Mesenchymal stem cell (in vitro differentiated cells and primary cell): ENCODE results near the gene ZFPM1.

Experiments
- DNase-seq: peaks from one replicate; pipeline ENCODE4 v3.0.0-alpha.2; 2013
- H2AFZ ChIP-seq: one replicate; pipeline ENCODE4 v1.6.1; 2013; ENCODE audit warnings: low read depth, mild to moderate bottlenecking, control low read depth, inconsistent platforms, low read length, moderate library complexity
- H2AK5ac ChIP-seq: 2 replicates; pipeline ENCODE4 v1.6.1; 2013; ENCODE audit warnings: low read length, moderate library complexity, mild to moderate bottlenecking, inconsistent platforms; ENCODE audit not compliant: severe bottlenecking
- H2BK120ac ChIP-seq: one replicate; pipeline ENCODE4 v1.6.1; 2013; ENCODE audit warnings: low read depth, mild to moderate bottlenecking, inconsistent platforms, low read length, moderate library complexity
- H2BK12ac ChIP-seq, 2 experiments: one replicate each; pipeline ENCODE4 v1.6.1; 2013; ENCODE audit warnings: inconsistent platforms in 2 of 2, low read length in 2 of 2, mild to moderate bottlenecking in 2 of 2, moderate library complexity in 2 of 2, control low read depth in 1 of 2
- H2BK15ac ChIP-seq: one replicate; pipeline ENCODE4 v1.6.1; 2013; ENCODE audit warnings: mild to moderate bottlenecking, low read depth, inconsistent platforms; ENCODE audit not compliant: poor library complexity, severe bottlenecking
- H2BK5ac ChIP-seq: 2 replicates; pipeline ENCODE4 v1.6.1; 2013; ENCODE audit warnings: low read depth, mild to moderate bottlenecking, low read length, control low read depth, inconsistent platforms; ENCODE audit not compliant: poor library complexity, severe bottlenecking
- H3K14ac ChIP-seq, 2 experiments: one replicate each; pipeline ENCODE4 v1.6.1; 2013; ENCODE audit warnings: inconsistent platforms in 2 of 2, low read length in 2 of 2, control low read depth in 1 of 2, mild to moderate bottlenecking in 1 of 2, moderate library complexity in 1 of 2
- H3K18ac ChIP-seq, 2 experiments: one replicate each; pipeline ENCODE4 v1.6.1; 2013; ENCODE audit warnings: inconsistent platforms in 2 of 2, low read length in 2 of 2, control low read depth in 1 of 2, low read depth in 1 of 2, mild to moderate bottlenecking in 1 of 2
- H3K23ac ChIP-seq, 2 experiments: one replicate each; pipeline ENCODE4 v1.6.1; 2013; ENCODE audit warnings: inconsistent platforms in 2 of 2, low read length in 2 of 2, mild to moderate bottlenecking in 2 of 2, moderate library complexity in 2 of 2, control low read depth in 1 of 2
- H3K27ac ChIP-seq: 2 replicates; pipeline ENCODE4 v1.5.1; 2013; ENCODE audit warnings: mild to moderate bottlenecking, moderate library complexity, low read length, control low read depth, inconsistent platforms; ENCODE audit not compliant: poor library complexity, severe bottlenecking
- H3K27me3 ChIP-seq, 2 experiments: 2 replicates each; pipeline versions ENCODE4 v1.6.1 to v1.7.0; 2013; ENCODE audit warnings: low read length in 2 of 2, mild to moderate bottlenecking in 2 of 2, moderate library complexity in 2 of 2, control low read depth in 1 of 2, inconsistent platforms in 1 of 2; ENCODE audit not compliant: control insufficient read depth in 1 of 2, insufficient read depth in 1 of 2
- H3K36me3 ChIP-seq, 2 experiments: 2 replicates each; pipeline versions ENCODE4 v1.6.1 to v1.7.0; 2013; ENCODE audit warnings: low read length in 2 of 2, control low read depth in 1 of 2, inconsistent platforms in 1 of 2, low read depth in 1 of 2, mild to moderate bottlenecking in 1 of 2; ENCODE audit not compliant: insufficient read depth in 2 of 2, control insufficient read depth in 1 of 2
- H3K4ac ChIP-seq, 2 experiments: one replicate each; pipeline ENCODE4 v1.6.1; 2013; ENCODE audit warnings: inconsistent platforms in 2 of 2, low read length in 2 of 2, mild to moderate bottlenecking in 2 of 2, moderate library complexity in 2 of 2, control low read depth in 1 of 2, low read depth in 1 of 2
- H3K4me1 ChIP-seq: 2 replicates; pipeline ENCODE4 v1.6.1; 2013; ENCODE audit warnings: low read depth, low read length, control low read depth; ENCODE audit not compliant: control insufficient read depth, insufficient read depth
- H3K4me2 ChIP-seq: 2 replicates; pipeline ENCODE4 v1.6.1; 2013; ENCODE audit warnings: low read length, mild to moderate bottlenecking, inconsistent platforms; ENCODE audit not compliant: poor library complexity, severe bottlenecking
- H3K4me3 ChIP-seq, 2 experiments: 2 replicates each; pipeline versions ENCODE4 v1.5.1 to v1.7.0; 2013; ENCODE audit warnings: low read length in 2 of 2, mild to moderate bottlenecking in 2 of 2, control low read depth in 1 of 2, low read depth in 1 of 2; ENCODE audit not compliant: insufficient read depth in 1 of 2
- H3K79me1 ChIP-seq: replicated peaks from 2 replicates; pipeline ENCODE4 v1.6.1; 2013; ENCODE audit warnings: mild to moderate bottlenecking, control low read depth, low read length, inconsistent platforms; ENCODE audit not compliant: poor library complexity, severe bottlenecking
- H3K9ac ChIP-seq: 2 replicates; pipeline ENCODE4 v1.7.0; 2013; ENCODE audit warnings: mild to moderate bottlenecking, low read length, moderate library complexity
- H3K9me3 ChIP-seq: 2 replicates; pipeline ENCODE4 v1.7.0; 2013; ENCODE audit warnings: mild to moderate bottlenecking, low read length; ENCODE audit not compliant: control insufficient read depth
- H4K8ac ChIP-seq: one replicate; pipeline ENCODE4 v1.6.1; 2013; ENCODE audit warnings: inconsistent platforms, mild to moderate bottlenecking, low read length, moderate library complexity
- H4K91ac ChIP-seq: one replicate; pipeline ENCODE4 v1.6.1; 2013; ENCODE audit warnings: mild to moderate bottlenecking, low read length, inconsistent platforms
- WGBS: methylation state at CpG from one replicate; pipeline ENCODE4 v1.1.7; 2013; ENCODE audit warnings: mixed read lengths; 5-methylcytosine and 5-hydroxymethylcytosine counted together

Gene ZFPM1

DNA sequence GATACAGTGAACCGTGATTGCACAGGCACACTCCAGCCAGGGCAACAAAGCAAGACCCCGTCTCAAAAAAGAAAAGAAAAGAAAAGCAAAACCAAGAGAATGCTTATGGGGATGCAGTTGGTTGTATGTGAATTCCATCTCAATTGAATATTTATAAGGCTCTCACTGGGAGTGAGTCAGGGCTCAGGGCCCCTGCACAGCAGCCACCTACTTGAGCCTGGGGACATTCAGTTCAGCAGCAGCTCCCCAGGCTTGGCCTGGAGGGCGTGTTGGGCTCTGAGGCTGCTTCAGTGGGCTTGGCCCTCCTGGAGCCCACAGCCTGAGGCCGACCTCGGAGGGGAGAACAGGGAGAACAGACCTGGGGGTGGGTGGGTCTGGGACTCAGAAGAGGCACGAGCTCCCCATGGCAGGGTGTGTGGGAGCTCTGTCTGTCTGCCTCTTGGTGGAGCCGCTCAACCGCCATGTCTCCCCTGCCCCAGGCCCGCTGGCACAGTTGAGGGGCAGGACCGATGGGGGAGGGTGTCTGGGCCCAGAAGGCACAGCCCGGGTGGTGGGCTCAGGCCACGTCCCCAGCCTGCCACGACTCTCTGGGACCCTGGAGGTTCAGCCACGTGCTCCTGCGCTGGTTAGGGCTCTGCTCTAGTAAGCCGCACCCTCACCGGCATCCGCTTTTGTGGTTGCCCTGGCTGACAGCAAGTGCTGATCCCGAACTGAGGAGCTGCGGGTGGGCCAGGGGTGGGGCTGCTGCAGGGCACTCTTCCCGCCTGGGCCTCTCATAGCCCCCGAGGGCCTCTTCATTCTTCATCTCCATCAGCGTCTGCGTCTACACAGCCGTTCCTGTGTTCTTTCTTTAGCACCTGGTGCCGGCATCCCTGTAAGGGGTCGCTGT is 24.8 kb downstream of the ZFPM1 start:
- Histone ChIP-seq H2BK12ac (no peak overlapping the region), H3K79me1 (peaks cover 21% of the 10 kb centered on the region), H4K91ac (peak overlapping the region; percentile 29), H3K4me1 (peaks cover 14% of the 10 kb centered on the region), H3K9me3 (no peaks in the 10 kb centered on the region), H3K23ac (no peak overlapping the region), H2BK15ac (no peak overlapping the region), H3K9ac (no peak overlapping the region), H2AK5ac (no peak overlapping the region), H3K18ac (no peak overlapping the region), H3K27me3 (no peaks in the 10 kb centered on the region), H3K27ac (no peak overlapping the region), H3K4ac (no peak overlapping the region), H3K4me2 (no peak overlapping the region), H2AFZ (no peak overlapping the region), H3K4me3 (no peak overlapping the region), H3K14ac (no peak overlapping the region), H2BK120ac (no peak overlapping the region), H3K36me3 (peaks cover 0 to 13% of the 10 kb centered on the region in 2 experiments), H4K8ac (no peak overlapping the region), H2BK5ac (no peak overlapping the region)
- WGBS = 87% methylated on average over 27 of the region's 27 CpGs
- no peak for DNase-seq

DNA sequence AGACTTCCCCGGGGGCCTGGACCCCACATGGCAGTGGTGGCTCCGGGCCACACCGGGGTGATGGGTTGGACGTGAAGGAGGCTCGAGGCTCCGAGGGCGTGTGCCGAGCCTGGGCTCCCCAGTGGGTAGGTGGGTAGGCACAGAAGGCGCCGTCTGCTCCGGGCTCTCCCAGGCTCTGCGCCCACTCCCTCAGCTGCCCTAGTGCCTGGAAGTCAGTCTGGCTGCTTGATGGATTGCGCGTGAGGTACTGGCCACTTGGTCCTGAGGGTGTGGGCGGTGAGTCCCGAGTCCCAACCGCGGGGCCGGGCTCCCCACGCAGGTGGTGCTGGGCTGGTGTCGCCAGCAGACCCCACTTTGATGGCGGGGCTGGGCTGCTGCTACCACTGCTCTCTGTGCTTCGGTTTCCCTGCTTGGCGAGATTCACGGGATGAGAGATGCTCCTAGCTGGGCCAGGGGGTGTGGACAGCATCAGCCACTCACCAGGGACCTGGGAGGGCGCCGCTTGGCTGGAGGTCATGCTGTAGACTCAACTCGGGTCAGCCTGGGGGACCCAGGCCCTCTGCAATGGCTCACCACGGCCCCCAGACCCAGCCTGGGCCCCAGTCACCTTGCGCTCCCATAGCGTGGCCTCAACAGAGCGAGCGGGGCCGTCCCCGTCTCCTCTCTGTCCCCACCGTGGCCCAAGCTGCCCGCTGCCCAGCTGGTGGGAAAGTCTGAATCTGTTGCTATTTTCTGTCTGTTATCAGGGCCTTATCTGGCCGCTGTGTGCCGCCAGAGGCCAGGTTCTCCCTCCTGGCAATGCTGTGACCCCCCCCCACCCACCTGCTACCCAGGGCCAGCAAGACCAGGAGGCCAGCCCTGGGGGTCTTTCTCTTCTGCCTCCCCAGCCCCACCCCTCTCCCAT is 26.1 kb downstream of the ZFPM1 start:
- no peaks in the 10 kb centered on the region for H3K9me3 ChIP-seq
- peaks cover 19% of the 10 kb centered on the region for H3K79me1 ChIP-seq
- 91% methylated on average over 38 of the region's 39 CpGs for WGBS
- no peak overlapping the region for H3K27ac ChIP-seq
- no peak overlapping the region for H2AK5ac ChIP-seq
- H3K14ac ChIP-seq = no peak overlapping the region
- H3K18ac ChIP-seq = no peak overlapping the region
- H2BK15ac ChIP-seq = no peak overlapping the region
- no peak overlapping the region for H2AFZ ChIP-seq
- H3K4me3 ChIP-seq = no peak overlapping the region
- no peak overlapping the region for H3K4ac ChIP-seq
- peaks cover 15% of the 10 kb centered on the region for H3K4me1 ChIP-seq
- H3K36me3 ChIP-seq = peaks cover 0 to 11% of the 10 kb centered on the region in 2 experiments
- no peaks in the 10 kb centered on the region for H3K27me3 ChIP-seq
- H2BK5ac ChIP-seq = no peak overlapping the region
- H2BK120ac ChIP-seq = no peak overlapping the region
- no peak overlapping the region for H4K8ac ChIP-seq
- H3K23ac ChIP-seq = no peak overlapping the region
- H4K91ac ChIP-seq = peak overlapping the region; percentile 41
- H3K9ac ChIP-seq = no peak overlapping the region
- H3K4me2 ChIP-seq = no peak overlapping the region
- no peak for DNase-seq
- no peak overlapping the region for H2BK12ac ChIP-seq

DNA sequence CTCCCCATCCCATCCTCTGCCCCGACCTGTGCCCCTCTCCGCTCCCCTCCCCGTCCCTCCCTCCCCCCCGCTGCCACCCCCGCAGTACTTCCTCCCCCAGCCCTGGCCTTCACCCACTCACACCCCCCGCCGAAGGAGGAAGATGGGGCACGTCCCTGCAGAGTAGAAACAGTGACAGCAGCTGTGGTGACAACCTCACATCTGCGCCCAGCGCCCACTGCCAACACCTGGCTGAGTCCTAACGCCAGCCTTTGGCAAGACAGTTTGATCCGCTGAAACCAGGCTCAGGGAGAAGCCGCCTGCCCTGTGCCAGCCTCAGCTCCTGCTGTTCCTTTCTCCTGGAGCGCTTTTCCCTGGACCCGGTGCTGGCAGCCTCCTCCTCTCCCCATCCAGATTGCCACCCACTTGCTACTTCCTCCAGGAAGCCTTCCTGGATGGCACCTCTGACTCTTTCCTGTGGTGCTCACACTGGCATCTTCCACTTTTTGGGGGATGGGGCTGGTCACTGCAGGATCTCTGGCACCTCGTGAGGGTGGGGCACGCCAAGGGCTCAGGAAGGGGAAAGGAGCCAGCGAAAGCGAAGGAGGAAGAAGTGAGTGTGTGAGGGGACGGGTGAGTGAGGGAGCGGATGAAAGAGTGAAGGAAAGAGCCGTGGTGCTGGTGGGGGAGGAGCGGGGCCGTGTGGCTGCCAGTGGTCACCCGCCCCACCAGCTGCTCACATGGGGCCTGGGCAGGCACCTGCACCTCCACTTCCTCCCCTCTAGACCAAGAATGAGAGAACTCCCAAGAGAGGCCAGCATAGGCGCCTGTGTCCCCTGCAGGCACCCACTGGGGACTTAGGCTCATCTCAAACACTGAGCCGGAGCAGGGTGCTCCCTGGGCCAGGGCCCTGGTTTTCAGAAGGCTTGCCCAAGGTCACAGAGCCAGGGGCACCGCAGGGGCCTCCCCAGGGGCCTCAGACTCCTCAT is 27.0 kb downstream of the ZFPM1 start:
- no peak overlapping the region for H2BK12ac ChIP-seq
- no peak overlapping the region for H3K9ac ChIP-seq
- no peaks in the 10 kb centered on the region for H3K9me3 ChIP-seq
- peaks cover 0 to 12% of the 10 kb centered on the region in 2 experiments for H3K36me3 ChIP-seq
- H3K18ac ChIP-seq = no peak overlapping the region
- H3K23ac ChIP-seq = no peak overlapping the region
- no peak overlapping the region for H2BK5ac ChIP-seq
- 89% methylated on average over 19 of the region's 28 CpGs for WGBS
- H3K27me3 ChIP-seq = no peaks in the 10 kb centered on the region
- no peak overlapping the region for H2BK15ac ChIP-seq
- peak overlapping the region in 1 of 2 experiments; percentile 28 for H3K4me3 ChIP-seq
- H4K8ac ChIP-seq = no peak overlapping the region
- no peak overlapping the region for H2BK120ac ChIP-seq
- no peak overlapping the region for H3K27ac ChIP-seq
- no peak for DNase-seq
- H3K4me1 ChIP-seq = peaks cover 15% of the 10 kb centered on the region
- no peak overlapping the region for H2AFZ ChIP-seq
- peaks cover 20% of the 10 kb centered on the region for H3K79me1 ChIP-seq
- H3K4me2 ChIP-seq = no peak overlapping the region
- no peak overlapping the region for H2AK5ac ChIP-seq
- no peak overlapping the region for H4K91ac ChIP-seq
- no peak overlapping the region for H3K4ac ChIP-seq
- H3K14ac ChIP-seq = no peak overlapping the region
